ELF-1 (cell line): ENCODE results near the gene KCNJ5.

ENCODE experiments used
- DNase-seq: peaks from one replicate; pipeline ENCODE4 v3.0.0-alpha.2; 2016; ENCODE audit warnings: low read depth, low spot score

Gene KCNJ5

DNA sequence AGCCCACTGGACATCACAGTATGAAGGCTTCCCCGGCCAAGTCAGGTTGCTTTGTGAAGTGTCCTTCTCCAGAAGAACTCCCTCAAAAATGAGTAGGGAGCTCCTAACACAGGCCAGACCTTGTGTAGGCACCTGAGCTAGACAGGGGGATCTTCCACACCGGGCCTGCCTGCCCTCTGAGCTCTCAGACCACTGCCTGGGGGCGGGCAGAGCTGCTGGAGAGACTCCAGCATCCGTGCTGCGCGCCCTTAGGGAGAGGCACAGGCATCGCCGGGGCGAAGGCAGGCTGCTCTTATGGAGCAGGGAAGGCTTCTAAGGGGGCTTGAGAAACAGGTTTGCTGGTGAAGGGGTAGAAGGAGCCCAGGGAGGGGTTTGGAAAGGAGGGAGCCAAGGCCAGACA, 4.4 kb downstream of the KCNJ5 start:
- DNase-seq: peak; percentile 24

GRCh38 chr11:128896356-128896755, 5.2 kb downstream of the KCNJ5 start:
- no peak for DNase-seq

- no peak for DNase-seq
Observed at GRCh38 chr11:128897826-128898225, 6.7 kb downstream of the KCNJ5 start.

GRCh38 chr11:128898580-128899344, 7.6 kb downstream of the KCNJ5 start:
- DNase-seq: no peak

DNA sequence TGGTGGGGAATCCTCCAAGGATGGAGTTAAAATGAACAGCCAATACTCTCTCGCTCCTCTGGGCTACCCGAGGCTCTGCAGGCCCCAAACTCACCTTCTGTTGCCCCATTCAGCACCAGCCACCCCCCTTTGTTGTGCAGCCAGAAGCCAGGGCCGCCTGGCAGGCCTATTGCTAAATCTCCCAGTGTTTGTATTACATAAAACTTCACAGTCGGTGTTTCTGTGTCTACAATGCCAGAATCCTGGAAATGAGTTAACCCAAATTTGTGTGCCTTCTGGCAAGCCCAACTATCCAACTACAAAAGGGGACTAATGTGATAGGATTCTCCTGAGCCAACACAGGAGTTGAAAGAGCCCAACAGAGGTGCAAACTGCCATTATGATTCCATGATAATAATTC, 9.3 kb downstream of the KCNJ5 start:
- DNase-seq: no peak

GRCh38 chr11:128901653-128902514, 10.7 kb downstream of the KCNJ5 start:
- DNase-seq: peak; percentile 50

DNA sequence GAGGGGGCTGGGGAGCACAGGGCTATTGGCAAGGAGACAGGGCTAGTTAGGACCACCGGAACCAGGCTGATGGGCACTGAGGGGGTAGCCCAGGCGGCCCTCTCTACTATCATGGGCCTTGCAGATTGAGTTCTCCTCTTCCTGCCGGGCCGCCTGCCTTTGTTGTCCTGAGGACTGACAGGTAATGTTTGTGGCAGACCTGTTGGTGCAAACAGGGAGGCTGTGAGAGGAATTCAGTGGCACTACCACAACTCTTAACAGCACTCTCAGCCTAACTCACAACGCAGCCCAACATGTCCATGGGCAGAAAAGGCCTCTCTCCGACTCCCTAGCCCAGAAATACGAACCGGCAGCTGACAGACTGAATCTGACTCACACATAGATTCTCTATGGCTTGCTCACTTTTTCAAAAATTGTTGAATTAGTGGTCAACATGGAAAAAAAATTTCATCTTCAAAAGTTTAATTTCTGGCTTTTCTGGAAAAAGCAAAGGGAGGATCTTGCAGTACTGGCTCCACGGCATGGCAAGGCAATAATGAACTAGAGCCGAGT, 11.4 kb downstream of the KCNJ5 start:
- DNase-seq: peak; percentile 4

DNA sequence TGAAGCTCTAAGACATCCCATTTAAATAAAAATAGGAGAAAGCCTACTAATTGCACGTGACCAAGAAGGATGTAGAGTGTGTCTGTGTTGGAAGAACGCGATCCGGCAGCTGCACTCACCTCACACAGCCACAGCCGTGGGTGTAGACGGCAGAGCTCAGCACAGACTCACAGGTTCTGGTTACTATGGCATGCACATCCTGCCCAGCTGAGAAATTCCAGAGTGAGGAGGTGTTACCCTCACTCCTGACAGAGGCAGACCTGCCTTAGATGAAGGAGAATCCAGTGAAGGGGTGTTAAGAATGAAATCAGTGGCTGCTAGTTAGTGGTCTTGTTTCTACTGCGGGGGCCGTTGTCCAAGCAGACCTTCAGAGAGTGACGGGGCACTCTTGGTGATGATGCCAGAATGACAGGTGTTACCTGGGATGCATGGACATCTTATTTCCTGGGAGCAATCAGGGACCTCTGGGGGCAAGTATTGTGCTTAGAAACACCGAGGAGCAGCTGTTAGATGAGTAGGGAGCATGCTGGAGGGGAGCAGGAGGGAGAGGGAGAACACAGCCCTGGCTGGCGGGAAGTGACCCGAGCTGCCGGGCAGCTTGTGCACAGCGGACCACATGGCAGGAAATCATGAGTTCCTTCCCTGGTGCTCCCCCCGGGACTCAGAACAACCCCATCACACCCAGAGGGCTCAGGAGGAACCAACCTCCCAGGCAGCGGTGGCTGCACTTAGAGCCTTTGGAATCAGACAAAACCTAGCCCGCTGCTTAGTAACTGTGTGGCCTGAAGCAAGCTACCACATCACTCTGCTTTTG, 12.3 kb downstream of the KCNJ5 start:
- DNase-seq: peak; percentile 41

GRCh38 chr11:128904303-128904655, 13.1 kb downstream of the KCNJ5 start:
- DNase-seq: no peak

GRCh38 chr11:128904656-128905344, 13.6 kb downstream of the KCNJ5 start:
- no peak for DNase-seq

DNA sequence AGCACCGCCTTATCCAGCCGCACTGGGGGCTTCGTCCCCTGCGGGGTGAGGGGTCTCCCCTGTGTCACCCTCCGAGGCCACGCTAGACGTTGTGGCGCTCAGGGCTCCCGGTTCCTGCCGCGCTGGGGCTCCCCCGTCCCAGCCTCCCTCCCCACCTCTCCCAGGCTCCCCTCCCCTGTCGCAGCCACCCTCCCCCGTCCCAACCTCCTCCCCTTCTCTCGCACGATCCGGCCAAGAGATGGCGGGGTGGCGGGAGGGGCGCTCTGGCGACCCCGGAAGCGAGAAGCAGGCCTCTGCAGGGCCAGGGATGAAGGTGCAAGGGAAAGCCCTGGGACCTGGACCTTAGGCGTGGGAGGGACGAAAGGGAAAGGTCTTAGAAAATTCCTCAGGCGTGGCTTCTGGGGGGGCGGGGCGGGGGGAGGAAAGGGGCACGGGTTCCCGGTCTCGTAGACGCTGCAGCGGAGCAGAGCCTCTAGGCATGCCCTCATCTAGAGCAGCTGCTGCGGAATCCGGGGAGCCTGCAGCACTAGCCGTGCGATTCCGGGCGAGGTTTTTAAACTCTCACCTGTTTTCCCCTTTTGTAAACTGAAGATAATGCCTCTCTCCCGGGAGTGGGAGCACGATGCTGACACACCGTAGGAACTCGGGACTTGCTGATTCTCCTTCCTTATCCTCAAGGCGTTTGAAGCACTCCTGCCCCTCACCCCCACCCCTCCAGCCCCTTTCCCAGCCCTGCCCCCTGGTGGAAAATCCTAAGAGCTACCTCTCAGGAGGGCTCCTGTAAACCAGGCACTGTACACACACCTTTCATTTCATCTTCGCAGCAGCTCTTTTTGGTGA, 14.4 kb downstream of the KCNJ5 start:
- DNase-seq: peak; percentile 60

GRCh38 chr11:128906185-128907050, 15.3 kb downstream of the KCNJ5 start:
- DNase-seq: no peak

DNA sequence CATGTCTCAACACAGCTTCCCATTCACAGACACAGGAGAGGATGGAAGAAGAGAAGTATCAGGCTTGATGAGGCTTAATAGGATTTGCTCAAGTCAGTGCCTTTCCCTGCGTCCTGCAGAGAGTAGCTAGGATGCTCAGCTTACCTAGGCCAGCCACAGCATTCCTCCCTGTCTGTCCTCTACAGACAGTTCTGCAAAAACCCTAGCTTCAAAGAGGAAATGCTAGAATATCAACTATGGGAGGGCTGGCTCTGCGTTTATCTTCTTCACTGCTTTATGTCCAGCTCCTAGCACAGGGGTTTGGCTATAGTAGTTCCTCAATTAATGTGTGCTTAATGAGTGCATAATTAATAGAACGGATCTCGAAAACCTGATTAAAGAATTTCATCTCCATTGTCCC, 16.4 kb downstream of the KCNJ5 start:
- no peak for DNase-seq

- peak; percentile 37 for DNase-seq
Observed at GRCh38 chr11:128908391-128909246, 17.5 kb downstream of the KCNJ5 start.

GRCh38 chr11:128909438-128910125, 18.4 kb downstream of the KCNJ5 start:
- DNase-seq: no peak

DNA sequence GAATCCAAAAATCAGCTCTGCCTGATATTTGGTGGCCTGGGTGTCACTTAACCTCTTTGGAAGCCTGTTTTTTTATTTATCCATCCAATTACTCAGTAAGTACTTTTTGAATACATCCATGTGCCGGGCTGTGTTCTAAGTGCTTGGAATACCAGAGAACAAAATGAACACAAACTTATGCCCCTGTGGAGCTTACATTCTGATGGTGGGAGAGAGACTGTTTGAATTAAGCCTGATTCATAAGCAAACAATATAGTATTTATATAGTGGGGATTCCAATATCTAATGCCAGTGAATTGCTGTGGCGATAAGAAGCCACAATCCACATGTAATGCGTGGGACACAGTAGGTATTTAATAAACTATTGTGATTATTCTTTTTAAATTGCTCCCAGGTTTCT, 19.4 kb downstream of the KCNJ5 start:
- no peak for DNase-seq

- no peak for DNase-seq
Observed at GRCh38 chr11:128911239-128911638, 20.1 kb downstream of the KCNJ5 start.

DNA sequence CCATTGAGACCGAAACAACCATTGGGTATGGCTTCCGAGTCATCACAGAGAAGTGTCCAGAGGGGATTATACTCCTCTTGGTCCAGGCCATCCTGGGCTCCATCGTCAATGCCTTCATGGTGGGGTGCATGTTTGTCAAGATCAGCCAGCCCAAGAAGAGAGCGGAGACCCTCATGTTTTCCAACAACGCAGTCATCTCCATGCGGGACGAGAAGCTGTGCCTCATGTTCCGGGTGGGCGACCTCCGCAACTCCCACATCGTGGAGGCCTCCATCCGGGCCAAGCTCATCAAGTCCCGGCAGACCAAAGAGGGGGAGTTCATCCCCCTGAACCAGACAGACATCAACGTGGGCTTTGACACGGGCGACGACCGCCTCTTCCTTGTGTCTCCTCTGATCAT, 20.5 kb downstream of the KCNJ5 start:
- no peak for DNase-seq
